Neuron (in vitro differentiated cells): ENCODE measurements around the gene ATG12.

Source experiments
- H2AFZ ChIP-seq: one replicate; pipeline ENCODE4 v1.6.1; 2013; ENCODE audit warnings: low read depth, mild to moderate bottlenecking, inconsistent platforms, low read length, moderate library complexity
- H3K27me3 ChIP-seq: one replicate; pipeline ENCODE4 v1.6.1; 2013; ENCODE audit warnings: low read length; ENCODE audit not compliant: insufficient read depth
- H3K36me3 ChIP-seq: one replicate; pipeline ENCODE4 v1.6.1; 2013; ENCODE audit warnings: low read length; ENCODE audit not compliant: insufficient read depth
- H3K4me1 ChIP-seq: one replicate; pipeline ENCODE4 v1.6.1; 2013; ENCODE audit warnings: low read length; ENCODE audit not compliant: insufficient read depth
- H3K4me3 ChIP-seq: 2 replicates; pipeline ENCODE4 v1.5.1; 2013; ENCODE audit warnings: mild to moderate bottlenecking, low read length, moderate library complexity
- H3K9me3 ChIP-seq: one replicate; pipeline ENCODE4 v1.6.1; 2013; ENCODE audit warnings: low read length

Gene ATG12

GRCh38 chr5:115857057-115857479 lies 15.7 kb upstream of the ATG12 start:
- H3K4me3 ChIP-seq = no peak overlapping the region
- H3K36me3 ChIP-seq = no peaks in the 10 kb centered on the region
- peaks cover 3% of the 10 kb centered on the region for H3K9me3 ChIP-seq
- no peaks in the 10 kb centered on the region for H3K27me3 ChIP-seq
- H3K4me1 ChIP-seq = peaks cover 2% of the 10 kb centered on the region
- no peak overlapping the region for H2AFZ ChIP-seq

- Histone ChIP-seq H3K9me3 (peaks cover 3% of the 10 kb centered on the region), H3K4me3 (no peak overlapping the region), H3K36me3 (no peaks in the 10 kb centered on the region), H3K4me1 (peaks cover 9% of the 10 kb centered on the region), H3K27me3 (no peaks in the 10 kb centered on the region), H2AFZ (no peak overlapping the region)
These were observed 14.6 kb upstream of the ATG12 start for GRCh38 chr5:115855959-115856358.

- Histone ChIP-seq H3K9me3 (peaks cover 3% of the 10 kb centered on the region), H3K27me3 (no peaks in the 10 kb centered on the region), H2AFZ (no peak overlapping the region), H3K4me3 (no peak overlapping the region), H3K36me3 (no peaks in the 10 kb centered on the region), H3K4me1 (peaks cover 26% of the 10 kb centered on the region)
These were observed 12.8 kb upstream of the ATG12 start for GRCh38 chr5:115854139-115854538.

- H3K27me3 ChIP-seq = no peaks in the 10 kb centered on the region
- no peak overlapping the region for H3K4me3 ChIP-seq
- H2AFZ ChIP-seq = no peak overlapping the region
- no peaks in the 10 kb centered on the region for H3K36me3 ChIP-seq
- H3K4me1 ChIP-seq = peaks cover 24% of the 10 kb centered on the region
- peaks cover 3% of the 10 kb centered on the region for H3K9me3 ChIP-seq
These were observed 9.5 kb upstream of the ATG12 start for GRCh38 chr5:115850744-115851416.

GRCh38 chr5:115849258-115849798 lies 8.0 kb upstream of the ATG12 start:
- Histone ChIP-seq H3K36me3 (no peaks in the 10 kb centered on the region), H3K4me1 (peaks cover 26% of the 10 kb centered on the region), H2AFZ (no peak overlapping the region), H3K27me3 (no peaks in the 10 kb centered on the region), H3K9me3 (peaks cover 3% of the 10 kb centered on the region), H3K4me3 (no peak overlapping the region)

- H3K4me1 ChIP-seq = peaks cover 41% of the 10 kb centered on the region
- H3K4me3 ChIP-seq = no peak overlapping the region
- no peaks in the 10 kb centered on the region for H3K27me3 ChIP-seq
- H2AFZ ChIP-seq = no peak overlapping the region
- H3K36me3 ChIP-seq = no peaks in the 10 kb centered on the region
- no peaks in the 10 kb centered on the region for H3K9me3 ChIP-seq
These were observed 5.9 kb upstream of the ATG12 start for GRCh38 chr5:115847290-115847689.

GRCh38 chr5:115844321-115844817 lies 3.0 kb upstream of the ATG12 start:
- no peak overlapping the region for H2AFZ ChIP-seq
- no peaks in the 10 kb centered on the region for H3K36me3 ChIP-seq
- no peaks in the 10 kb centered on the region for H3K27me3 ChIP-seq
- no peaks in the 10 kb centered on the region for H3K9me3 ChIP-seq
- peaks cover 32% of the 10 kb centered on the region for H3K4me1 ChIP-seq
- no peak overlapping the region for H3K4me3 ChIP-seq

GRCh38 chr5:115843444-115844130 lies 2.2 kb upstream of the ATG12 start:
- no peaks in the 10 kb centered on the region for H3K9me3 ChIP-seq
- H3K4me3 ChIP-seq = peak overlapping the region; percentile 89
- peaks cover 33% of the 10 kb centered on the region for H3K4me1 ChIP-seq
- no peaks in the 10 kb centered on the region for H3K27me3 ChIP-seq
- no peaks in the 10 kb centered on the region for H3K36me3 ChIP-seq
- no peak overlapping the region for H2AFZ ChIP-seq

GRCh38 chr5:115842952-115843351 lies 1.6 kb upstream of the ATG12 start:
- Histone ChIP-seq H3K4me3 (peak overlapping the region; percentile 89), H3K27me3 (no peaks in the 10 kb centered on the region), H3K36me3 (no peaks in the 10 kb centered on the region), H2AFZ (no peak overlapping the region), H3K9me3 (no peaks in the 10 kb centered on the region), H3K4me1 (peaks cover 33% of the 10 kb centered on the region)

GRCh38 chr5:115842089-115842935 lies 947 bp upstream of the ATG12 start:
- Histone ChIP-seq H3K4me1 (peaks cover 33% of the 10 kb centered on the region), H3K36me3 (peaks cover 6% of the 10 kb centered on the region), H2AFZ (peak overlapping the region; percentile 79), H3K9me3 (no peaks in the 10 kb centered on the region), H3K4me3 (peak overlapping the region; percentile 89), H3K27me3 (no peaks in the 10 kb centered on the region)

- Histone ChIP-seq H2AFZ (peak overlapping the region; percentile 79), H3K27me3 (no peaks in the 10 kb centered on the region), H3K4me3 (peak overlapping the region; percentile 89), H3K9me3 (no peaks in the 10 kb centered on the region), H3K36me3 (peaks cover 20% of the 10 kb centered on the region), H3K4me1 (peaks cover 33% of the 10 kb centered on the region)
These were observed 492 bp downstream of the ATG12 start for GRCh38 chr5:115840873-115841272.

- Histone ChIP-seq H2AFZ (no peak overlapping the region), H3K4me1 (peaks cover 29% of the 10 kb centered on the region), H3K4me3 (no peak overlapping the region), H3K9me3 (no peaks in the 10 kb centered on the region), H3K36me3 (peaks cover 36% of the 10 kb centered on the region), H3K27me3 (no peaks in the 10 kb centered on the region)
These were observed 2.4 kb downstream of the ATG12 start for GRCh38 chr5:115838885-115839518.
